NB4 (cell line): Measurements from ENCODE around the gene FILIP1L.

ENCODE experiments used
- MYC ChIP-seq: IDR thresholded peaks from 2 replicates; pipeline ENCODE4 v1.6.1; 2011; ENCODE audit warnings: low read depth, low read length
- POLR2A ChIP-seq: IDR thresholded peaks from 2 replicates; pipeline ENCODE4 v1.6.1; 2011; ENCODE audit warnings: mild to moderate bottlenecking; ENCODE audit not compliant: insufficient read length; ENCODE audit errors: extremely low read depth
- TF ChIP-seq, protein P1 (sequence below): IDR thresholded peaks from one replicate; pipeline ENCODE4 v1.5.1; 2012; ENCODE audit warnings: low read depth, low read length
- TF ChIP-seq, protein P2 (sequence below): IDR thresholded peaks from 2 replicates; pipeline ENCODE4 v1.6.1; 2011; ENCODE audit warnings: low read depth, low read length

DNA sequence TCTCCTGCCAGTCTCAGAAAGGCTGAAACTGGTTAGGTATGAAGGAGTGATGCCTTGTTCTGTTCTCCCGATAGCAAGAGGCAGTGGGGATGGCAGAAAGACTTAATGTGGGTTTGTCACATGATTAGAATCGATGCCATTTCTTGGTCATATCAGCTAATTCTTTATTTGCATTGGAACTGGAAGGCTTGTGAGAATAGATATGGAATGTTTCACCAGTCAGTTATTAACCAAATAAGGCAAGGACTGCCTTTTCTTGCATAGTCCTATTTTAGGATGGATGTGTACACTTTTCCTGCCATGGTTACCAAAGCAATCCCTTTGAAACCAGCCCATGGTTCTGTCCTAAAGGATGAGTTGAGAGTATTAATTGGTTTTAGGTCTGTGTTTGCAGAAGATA, 33.7 kb downstream of the FILIP1L start:
- TF ChIP-seq, protein P1, sequence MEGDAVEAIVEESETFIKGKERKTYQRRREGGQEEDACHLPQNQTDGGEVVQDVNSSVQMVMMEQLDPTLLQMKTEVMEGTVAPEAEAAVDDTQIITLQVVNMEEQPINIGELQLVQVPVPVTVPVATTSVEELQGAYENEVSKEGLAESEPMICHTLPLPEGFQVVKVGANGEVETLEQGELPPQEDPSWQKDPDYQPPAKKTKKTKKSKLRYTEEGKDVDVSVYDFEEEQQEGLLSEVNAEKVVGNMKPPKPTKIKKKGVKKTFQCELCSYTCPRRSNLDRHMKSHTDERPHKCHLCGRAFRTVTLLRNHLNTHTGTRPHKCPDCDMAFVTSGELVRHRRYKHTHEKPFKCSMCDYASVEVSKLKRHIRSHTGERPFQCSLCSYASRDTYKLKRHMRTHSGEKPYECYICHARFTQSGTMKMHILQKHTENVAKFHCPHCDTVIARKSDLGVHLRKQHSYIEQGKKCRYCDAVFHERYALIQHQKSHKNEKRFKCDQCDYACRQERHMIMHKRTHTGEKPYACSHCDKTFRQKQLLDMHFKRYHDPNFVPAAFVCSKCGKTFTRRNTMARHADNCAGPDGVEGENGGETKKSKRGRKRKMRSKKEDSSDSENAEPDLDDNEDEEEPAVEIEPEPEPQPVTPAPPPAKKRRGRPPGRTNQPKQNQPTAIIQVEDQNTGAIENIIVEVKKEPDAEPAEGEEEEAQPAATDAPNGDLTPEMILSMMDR = no peak
- TF ChIP-seq POLR2A (no peak), MYC (no peak)
- TF ChIP-seq, protein P2, sequence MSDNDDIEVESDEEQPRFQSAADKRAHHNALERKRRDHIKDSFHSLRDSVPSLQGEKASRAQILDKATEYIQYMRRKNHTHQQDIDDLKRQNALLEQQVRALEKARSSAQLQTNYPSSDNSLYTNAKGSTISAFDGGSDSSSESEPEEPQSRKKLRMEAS = no peak
